CD4-positive, alpha-beta T cell treated with Interleukin-10 for 1 hour (primary cell): ENCODE data around the gene GAREM1.
"Not testable (repeated sequence)": the region's sequence is repeated elsewhere in the genome, so short reads cannot be mapped to it uniquely, and the experiment has no call there.

Experiments used
- DNase-seq: peaks from one replicate; pipeline ENCODE4 v3.0.0-alpha.2; 2020

GAREM1 gene

DNA sequence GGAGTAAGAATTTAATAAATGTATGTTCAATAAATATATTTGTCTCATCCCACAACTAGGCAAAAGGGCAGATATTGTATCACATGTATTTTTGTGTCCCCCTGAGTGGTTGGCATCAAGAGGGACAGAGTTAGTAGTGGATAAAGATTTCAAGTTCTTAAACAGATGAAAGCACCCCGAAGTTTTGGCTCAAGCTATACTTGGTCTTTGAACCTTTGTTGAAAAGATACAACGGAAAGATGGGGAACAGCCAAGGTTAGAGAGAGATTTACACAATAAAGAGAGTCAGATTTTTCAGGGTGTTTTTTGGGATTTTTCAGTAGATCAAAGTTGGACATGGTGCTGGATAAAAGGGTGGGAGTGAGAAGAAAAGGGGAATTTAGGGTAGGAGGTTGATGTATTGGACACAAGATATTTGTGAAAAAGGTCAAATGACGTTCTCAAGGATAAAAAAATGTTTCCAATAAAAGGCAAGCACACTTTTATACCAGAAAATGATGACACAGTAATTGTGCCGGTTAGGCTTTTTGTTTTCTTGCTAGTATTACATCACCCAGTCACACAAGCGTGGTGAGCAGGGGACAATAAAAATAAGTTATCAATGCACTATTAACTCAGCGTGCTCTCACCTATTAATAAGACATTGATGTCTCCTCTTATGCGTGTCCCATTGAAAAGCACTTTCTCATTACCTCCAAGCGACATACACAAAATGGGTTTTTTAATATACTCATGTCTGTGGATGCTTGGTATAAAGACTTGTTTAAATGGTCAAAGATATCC lies 221.3 kb downstream of the GAREM1 start:
- no peak for DNase-seq

DNA sequence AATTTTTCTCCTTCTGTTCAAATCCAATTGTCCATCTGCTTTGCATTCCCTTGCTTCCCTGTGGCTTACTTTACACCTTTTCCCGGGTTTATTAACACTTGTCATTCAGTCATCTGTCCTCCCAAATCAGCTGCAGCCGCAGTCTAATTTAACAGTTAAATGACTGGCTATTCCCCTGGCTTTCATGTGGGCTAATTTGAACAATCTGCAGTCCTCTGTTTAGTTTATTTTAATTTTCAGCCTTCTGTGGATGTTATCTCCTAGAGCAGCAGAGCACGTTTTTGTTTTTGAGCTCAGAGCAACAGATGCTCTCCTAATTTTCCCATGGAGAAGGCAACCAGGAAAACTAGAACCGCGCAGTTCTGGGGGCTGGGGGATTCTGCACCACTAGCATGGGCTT lies 225.8 kb downstream of the GAREM1 start:
- DNase-seq = no peak

DNA sequence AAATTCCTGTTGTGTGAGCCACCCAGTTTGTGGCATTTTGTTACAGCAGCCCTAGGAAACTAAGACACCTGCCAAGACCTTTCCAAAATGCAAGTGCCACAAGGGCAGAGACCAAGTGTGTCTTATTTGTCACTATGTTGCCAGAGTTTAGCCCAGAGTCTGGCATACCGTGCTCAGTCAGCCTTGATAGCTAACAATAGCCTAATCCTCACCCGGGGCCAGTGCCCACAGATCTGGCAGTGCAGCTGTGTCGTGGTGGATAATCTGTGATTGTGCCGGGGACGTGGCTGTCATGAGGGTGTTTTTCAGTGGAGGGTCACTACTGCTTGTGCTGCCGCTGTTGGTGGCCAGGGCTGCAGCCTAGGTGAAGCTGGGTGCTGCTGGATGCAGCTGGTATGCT lies 227.3 kb downstream of the GAREM1 start:
- DNase-seq = no peak

DNA sequence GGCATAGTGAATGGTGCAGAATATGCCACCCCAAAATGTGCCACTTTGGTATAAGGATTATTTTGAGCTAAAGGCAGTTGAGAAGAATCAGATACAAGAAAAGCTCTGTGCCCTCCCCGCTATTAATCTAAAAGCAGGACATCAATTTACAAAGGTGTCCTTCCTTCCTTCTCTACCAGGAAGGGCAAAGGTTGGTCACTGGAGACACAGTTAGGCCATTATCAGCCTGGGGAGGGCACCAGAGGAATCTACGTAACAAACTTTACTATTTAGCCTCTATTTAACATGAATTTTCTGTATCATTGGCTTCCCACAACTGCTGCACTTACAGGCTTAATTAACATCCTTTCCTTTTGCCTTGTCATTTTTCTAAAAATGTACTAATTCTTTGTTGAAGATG lies 228.3 kb downstream of the GAREM1 start:
- DNase-seq = no peak

DNA sequence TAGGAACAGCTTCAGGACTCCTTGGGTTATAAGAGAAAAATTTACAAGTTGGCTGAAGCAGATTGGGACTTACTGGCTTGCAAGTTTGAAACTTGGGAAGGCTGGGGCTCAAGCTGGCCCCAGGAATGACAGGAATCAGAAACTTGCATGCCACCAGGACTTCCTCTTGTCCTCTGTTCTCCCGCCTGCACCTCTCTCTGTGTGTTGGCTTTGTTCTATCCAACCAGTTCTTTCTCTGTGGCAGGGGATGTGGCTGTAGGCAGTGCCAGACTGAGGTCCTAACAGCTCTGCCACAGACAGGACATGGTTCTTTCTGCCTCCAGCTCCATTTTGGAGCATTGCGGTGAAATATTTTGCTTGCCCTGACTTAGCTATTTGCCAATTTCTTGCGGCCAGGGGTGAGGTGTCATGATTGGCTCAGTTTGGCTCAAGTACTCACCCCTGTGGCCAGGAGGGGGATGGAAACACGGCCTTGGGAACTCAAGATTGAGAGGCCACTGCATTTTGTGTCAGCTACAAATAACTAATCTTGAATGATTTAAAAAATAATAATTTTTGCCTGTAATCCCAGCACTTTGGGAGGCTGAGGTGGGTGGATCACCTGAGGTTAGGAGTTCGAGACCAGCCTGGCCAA lies 231.9 kb downstream of the GAREM1 start:
- no peak for DNase-seq

DNA sequence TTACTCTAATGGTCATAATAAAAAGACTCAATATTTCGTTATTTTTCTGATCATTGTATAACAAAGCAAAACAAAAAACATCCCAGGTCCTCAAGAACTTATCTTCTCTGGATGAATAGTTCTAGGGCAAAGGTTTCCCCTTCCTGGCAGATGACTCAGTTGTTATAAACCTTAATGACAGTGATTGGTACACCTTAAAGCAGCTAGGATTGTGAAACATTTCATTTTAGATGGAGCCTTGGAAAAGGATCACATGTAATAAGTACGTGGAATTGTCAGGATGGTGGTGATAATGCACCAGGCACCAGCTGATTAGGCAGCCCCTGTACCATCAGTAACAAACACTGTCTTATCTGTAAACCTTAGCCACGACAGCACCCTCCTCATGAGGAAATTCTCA lies 233.6 kb downstream of the GAREM1 start:
- no peak for DNase-seq

DNA sequence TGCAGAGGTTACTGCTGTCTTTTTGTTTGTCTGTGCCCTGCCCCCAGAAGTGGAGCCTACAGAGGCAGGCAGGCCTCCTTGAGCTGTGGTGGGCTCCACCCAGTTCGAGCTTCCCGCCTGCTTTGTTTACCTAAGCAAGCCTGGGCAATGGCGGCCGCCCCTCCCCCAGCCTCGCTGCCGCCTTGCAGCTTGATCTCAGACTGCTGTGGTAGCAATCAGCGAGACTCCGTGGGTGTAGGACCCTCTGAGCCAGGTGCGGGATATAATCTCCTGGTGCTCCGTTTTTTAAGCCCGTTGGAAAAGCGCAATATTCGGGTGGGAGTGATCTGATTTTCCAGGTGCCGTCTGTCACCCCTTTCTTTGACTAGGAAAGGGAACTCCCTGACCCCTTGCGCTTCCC lies 237.3 kb downstream of the GAREM1 start:
- DNase-seq = not testable (repeated sequence)

DNA sequence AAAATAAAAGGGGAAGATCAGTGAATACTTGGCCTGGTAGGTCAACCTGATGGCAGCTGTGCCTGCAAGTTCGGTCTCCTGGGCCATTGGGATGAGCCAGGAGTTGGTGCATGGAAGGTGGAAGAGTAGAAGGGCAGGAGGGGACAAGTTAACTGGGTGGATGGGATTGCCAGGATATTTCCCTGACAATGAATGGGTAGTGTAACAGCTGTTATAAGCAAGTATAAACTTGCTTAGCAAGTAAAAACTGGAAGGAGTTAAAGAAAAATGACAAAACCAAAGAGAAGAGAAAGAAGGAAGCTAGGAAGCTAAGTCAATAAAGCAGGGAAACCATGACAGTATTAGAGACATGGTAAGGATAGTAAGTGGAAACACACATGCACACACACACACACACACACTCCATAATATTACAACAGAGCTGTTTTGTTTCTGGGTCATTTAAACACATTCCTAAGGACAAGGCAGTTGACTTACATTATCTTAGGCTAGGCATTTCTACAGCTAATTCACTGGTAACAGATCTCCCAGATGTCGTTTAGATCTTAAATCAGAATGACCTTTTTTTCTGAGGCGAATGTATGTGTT lies 251.2 kb downstream of the GAREM1 start:
- no peak for DNase-seq

DNA sequence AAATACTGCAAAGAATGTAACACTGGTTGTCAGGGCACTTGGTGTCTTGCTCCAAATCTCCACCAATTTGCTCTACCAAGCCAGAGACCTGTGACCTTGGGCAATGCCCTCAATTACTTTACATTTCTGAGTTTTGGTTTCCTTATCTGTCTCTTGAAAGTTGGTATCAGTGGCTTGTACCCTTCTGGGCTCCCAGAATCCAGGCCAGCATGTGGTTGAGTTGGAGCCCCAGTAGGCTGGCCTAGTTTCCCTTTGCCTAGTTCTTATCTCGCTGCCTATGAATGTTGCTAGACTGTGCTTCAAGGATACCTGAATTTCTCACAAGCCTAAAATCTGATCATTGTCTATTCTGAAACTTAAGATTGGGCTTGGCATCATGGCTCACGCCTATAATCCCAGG lies 254.3 kb downstream of the GAREM1 start:
- DNase-seq = no peak

DNA sequence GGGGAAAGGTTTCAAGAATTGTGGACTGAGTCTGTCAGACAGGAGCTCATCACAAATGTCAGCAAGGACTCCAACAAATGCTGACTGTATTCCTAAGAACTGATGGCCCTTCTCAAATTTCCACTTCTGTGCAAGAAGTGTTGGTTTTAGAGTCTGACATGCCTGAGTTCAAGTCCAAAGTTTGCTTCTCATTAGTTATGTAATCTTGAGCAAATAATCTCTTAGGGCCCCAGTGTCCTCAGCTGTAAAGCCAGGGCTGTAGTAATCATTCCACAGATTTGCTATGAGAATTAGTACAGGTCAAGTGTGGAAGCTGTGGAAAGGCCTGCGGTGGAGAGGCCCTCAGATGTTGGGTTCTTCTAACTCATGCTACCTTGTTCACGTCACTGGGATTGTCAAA lies 257.0 kb downstream of the GAREM1 start:
- DNase-seq = no peak
